Neural cell (in vitro differentiated cells): Measurements from ENCODE around the gene CFAP20DC. TPM values are rescaled to one million over a fixed set of nuclear protein-coding genes. Genes with fewer than 3 reads are reported as not detected.

Source experiments
- H2AFZ ChIP-seq: fragments of 200-600, 300-800 bp; sonication (generic), shearing (Covaris generic); 2 replicates; pipeline ENCODE4 v1.6.0; 2014; ENCODE audit warnings: low read depth, mild to moderate bottlenecking, antibody characterized with exemption, low read length, moderate library complexity
- H3F3A ChIP-seq: fragments of 200-600 bp; shearing (Covaris generic); 2 replicates; pipeline ENCODE4 v1.6.1; 2016; ENCODE audit warnings: mild to moderate bottlenecking, moderate library complexity, mixed read lengths, antibody characterized with exemption, low read length; ENCODE audit not compliant: insufficient read depth, poor library complexity, severe bottlenecking
- H3K27ac ChIP-seq: fragments of 200-600, 300-800 bp; sonication (generic), shearing (Covaris generic); 2 replicates; pipeline ENCODE4 v1.5.1; 2014; ENCODE audit warnings: mild to moderate bottlenecking, low read length, moderate library complexity
- H3K27me3 ChIP-seq: fragments of 300-800, 200-600 bp; sonication (generic), shearing (Covaris generic); 2 replicates; pipeline ENCODE4 v1.6.0; 2014; ENCODE audit warnings: mild to moderate bottlenecking, low read depth, low read length, moderate library complexity; ENCODE audit not compliant: insufficient read depth
- H3K36me3 ChIP-seq: fragments of 300-800, 200-600 bp; sonication (generic), shearing (Covaris generic); 2 replicates; pipeline ENCODE4 v1.5.1; 2014; ENCODE audit warnings: mild to moderate bottlenecking, antibody characterized with exemption, low read length, moderate library complexity; ENCODE audit not compliant: insufficient read depth
- H3K4me2 ChIP-seq: fragments of 300-800, 200-600 bp; sonication (generic), shearing (Covaris generic); 2 replicates; pipeline ENCODE4 v1.6.0; 2014; ENCODE audit warnings: mild to moderate bottlenecking, low read length
- H3K4me3 ChIP-seq: fragments of 300-800, 200-600 bp; sonication (generic), shearing (Covaris generic); 2 replicates; pipeline ENCODE4 v1.5.1; 2014; ENCODE audit warnings: mild to moderate bottlenecking, low read length, moderate library complexity
- H3K79me2 ChIP-seq: fragments of 200-600 bp; shearing (Covaris generic); replicated peaks from 2 replicates; pipeline ENCODE4 v1.6.0; 2014; ENCODE audit warnings: mild to moderate bottlenecking, low read length, moderate library complexity; ENCODE audit not compliant: insufficient read depth
- H3K9ac ChIP-seq: fragments of 300-800, 200-600 bp; sonication (generic), shearing (Covaris generic); 2 replicates; pipeline ENCODE4 v1.6.1; 2016; ENCODE audit warnings: mild to moderate bottlenecking, low read length, mixed read lengths
- H3K9me2 ChIP-seq: fragments of 200-600 bp; shearing (Covaris generic); 2 replicates; pipeline ENCODE4 v1.6.1; 2016; ENCODE audit warnings: mild to moderate bottlenecking, low read length, mixed read lengths; ENCODE audit not compliant: insufficient read depth
- H3K9me3 ChIP-seq: fragments of 200-600, 300-800 bp; sonication (generic), shearing (Covaris generic); 2 replicates; pipeline ENCODE4 v1.6.1; 2016; ENCODE audit warnings: mild to moderate bottlenecking, mixed run types, low read length, moderate library complexity, mixed read lengths
- H4K20me1 ChIP-seq: fragments of 200-600 bp; shearing (Covaris generic); 2 replicates; pipeline ENCODE4 v1.6.1; 2016; ENCODE audit warnings: mild to moderate bottlenecking, mixed run types; ENCODE audit not compliant: insufficient read depth
- CTCF ChIP-seq: fragments of 450-650 bp; IDR thresholded peaks from 2 replicates; pipeline ENCODE4 v1.5.1; 2014; ENCODE audit warnings: antibody characterized with exemption, mild to moderate bottlenecking, moderate library complexity; ENCODE audit not compliant: poor library complexity, severe bottlenecking
- EP300 ChIP-seq: fragments of 450-650 bp; conservative IDR thresholded peaks from 2 replicates; pipeline ENCODE4 v1.6.1; 2014; ENCODE audit warnings: antibody characterized with exemption, mild to moderate bottlenecking, moderate library complexity; ENCODE audit not compliant: poor library complexity, severe bottlenecking
- EZH2 ChIP-seq: fragments of 200-600, 300-800 bp; shearing (Covaris generic), sonication (generic); IDR thresholded peaks from 2 replicates; pipeline ENCODE4 v1.6.1; 2014; ENCODE audit warnings: antibody characterized with exemption, low read length, borderline replicate concordance, mild to moderate bottlenecking; ENCODE audit not compliant: insufficient read depth, poor library complexity, severe bottlenecking
- MXI1 ChIP-seq: fragments of 450-650 bp; conservative IDR thresholded peaks from 2 replicates; pipeline ENCODE4 v1.6.1; 2014; ENCODE audit warnings: antibody characterized with exemption, mild to moderate bottlenecking; ENCODE audit not compliant: poor library complexity, severe bottlenecking
- POLR2AphosphoS5 ChIP-seq: IDR thresholded peaks from 2 replicates; pipeline ENCODE4 v1.6.1; 2012
- RAD21 ChIP-seq: fragments of 450-650 bp; conservative IDR thresholded peaks from 2 replicates; pipeline ENCODE4 v1.6.1; 2014; ENCODE audit warnings: antibody characterized with exemption, mild to moderate bottlenecking, moderate library complexity
- REST ChIP-seq: IDR thresholded peaks from 2 replicates; pipeline ENCODE4 v1.6.1; 2012; ENCODE audit warnings: borderline replicate concordance
- SMC3 ChIP-seq: fragments of 450-650 bp; conservative IDR thresholded peaks from 2 replicates; pipeline ENCODE4 v1.6.1; 2014; ENCODE audit warnings: antibody characterized with exemption, mild to moderate bottlenecking, moderate library complexity; ENCODE audit not compliant: poor library complexity
- TAF1 ChIP-seq: IDR thresholded peaks from 2 replicates; pipeline ENCODE4 v1.6.1; 2012; ENCODE audit warnings: low read depth
- polyA plus RNA-seq: library from polyadenylated mRNA; depleted of rRNA; stranded (reverse); fragments of >200 nt; gene quantifications from 2 replicates; pipeline ENCODE4 v1.2.3, GENCODE V29; 2014

The CFAP20DC gene
- polyA plus RNA-seq, 1 donor from 2014 or later, result not detected

GRCh38 chr3:58874248-58874741 is 175.5 kb downstream of the CFAP20DC start:
- Histone ChIP-seq H2AFZ (no peak overlapping the region), H3K27ac (no peak overlapping the region), H3F3A (no peaks in the 10 kb centered on the region), H3K4me3 (no peak overlapping the region), H3K9ac (no peak overlapping the region), H3K9me3 (no peaks in the 10 kb centered on the region), H3K27me3 (no peaks in the 10 kb centered on the region), H3K36me3 (no peaks in the 10 kb centered on the region), H3K4me2 (no peak overlapping the region), H3K79me2 (no peaks in the 10 kb centered on the region), H4K20me1 (no peaks in the 10 kb centered on the region), H3K9me2 (no peaks in the 10 kb centered on the region)
- TF ChIP-seq POLR2AphosphoS5, result no peak
- TF ChIP-seq MXI1, result no peak
- TF ChIP-seq EZH2, result no peak
- TF ChIP-seq CTCF, result no peak
- TF ChIP-seq SMC3, result no peak
- TF ChIP-seq TAF1, result no peak
- no peak for TF ChIP-seq EP300
- no peak for TF ChIP-seq REST
- no peak for TF ChIP-seq RAD21

GRCh38 chr3:58868097-58868779 is 181.6 kb downstream of the CFAP20DC start:
- H3K9ac ChIP-seq, result no peak overlapping the region
- no peaks in the 10 kb centered on the region for H3K9me3 ChIP-seq
- H3K79me2 ChIP-seq, result no peaks in the 10 kb centered on the region
- no peaks in the 10 kb centered on the region for H3F3A ChIP-seq
- no peaks in the 10 kb centered on the region for H4K20me1 ChIP-seq
- H3K27ac ChIP-seq, result no peak overlapping the region
- no peaks in the 10 kb centered on the region for H3K36me3 ChIP-seq
- H2AFZ ChIP-seq, result no peak overlapping the region
- no peak overlapping the region for H3K4me3 ChIP-seq
- H3K4me2 ChIP-seq, result no peak overlapping the region
- H3K27me3 ChIP-seq, result no peaks in the 10 kb centered on the region
- H3K9me2 ChIP-seq, result no peaks in the 10 kb centered on the region
- TF ChIP-seq POLR2AphosphoS5 (no peak), CTCF (no peak), SMC3 (no peak), EP300 (no peak), REST (no peak), MXI1 (no peak), EZH2 (no peak), TAF1 (no peak), RAD21 (no peak)
